ENCODE measurements around the gene PARM1.

- TF ChIP-seq POLR2A (IDR thresholded peaks at IDR 0.05) (no peak), CTCF (IDR thresholded peaks at IDR 0.05) (no peak)
These were observed 6.9 kb upstream of the PARM1 start for GRCh38 chr4:74926007-74926406.

All from adrenal gland (tissue), 5 donors.